Neural cell (in vitro differentiated cells): ENCODE measurements around the gene CFDP1.

Source experiments
- CTCF ChIP-seq: fragments of 450-650 bp; IDR thresholded peaks from 2 replicates; pipeline ENCODE4 v1.5.1; 2014; ENCODE audit warnings: antibody characterized with exemption, mild to moderate bottlenecking, moderate library complexity; ENCODE audit not compliant: poor library complexity, severe bottlenecking
- EZH2 ChIP-seq: fragments of 200-600, 300-800 bp; shearing (Covaris generic), sonication (generic); IDR thresholded peaks from 2 replicates; pipeline ENCODE4 v1.6.1; 2014; ENCODE audit warnings: antibody characterized with exemption, low read length, borderline replicate concordance, mild to moderate bottlenecking; ENCODE audit not compliant: insufficient read depth, poor library complexity, severe bottlenecking
- MXI1 ChIP-seq: fragments of 450-650 bp; conservative IDR thresholded peaks from 2 replicates; pipeline ENCODE4 v1.6.1; 2014; ENCODE audit warnings: antibody characterized with exemption, mild to moderate bottlenecking; ENCODE audit not compliant: poor library complexity, severe bottlenecking
- POLR2AphosphoS5 ChIP-seq: IDR thresholded peaks from 2 replicates; pipeline ENCODE4 v1.6.1; 2012
- RAD21 ChIP-seq: fragments of 450-650 bp; conservative IDR thresholded peaks from 2 replicates; pipeline ENCODE4 v1.6.1; 2014; ENCODE audit warnings: antibody characterized with exemption, mild to moderate bottlenecking, moderate library complexity
- REST ChIP-seq: IDR thresholded peaks from 2 replicates; pipeline ENCODE4 v1.6.1; 2012; ENCODE audit warnings: borderline replicate concordance
- SMC3 ChIP-seq: fragments of 450-650 bp; conservative IDR thresholded peaks from 2 replicates; pipeline ENCODE4 v1.6.1; 2014; ENCODE audit warnings: antibody characterized with exemption, mild to moderate bottlenecking, moderate library complexity; ENCODE audit not compliant: poor library complexity
- TAF1 ChIP-seq: IDR thresholded peaks from 2 replicates; pipeline ENCODE4 v1.6.1; 2012; ENCODE audit warnings: low read depth

GRCh38 chr16:75252049-75252864 lies 181.0 kb downstream of the CFDP1 start:
- TF ChIP-seq CTCF (no peak), REST (no peak), EZH2 (no peak), MXI1 (no peak), POLR2AphosphoS5 (no peak), RAD21 (no peak), SMC3 (no peak), TAF1 (no peak)
